Mucosa of stomach (tissue), 1 donor: ENCODE data around the gene SPAST.
"Not testable (repeated sequence)": the region's sequence is repeated elsewhere in the genome, so short reads cannot be mapped to it uniquely, and the experiment has no call there.

Source experiments
- H3K27me3 ChIP-seq: one replicate; pipeline ENCODE4 v1.7.0; 2013; ENCODE audit warnings: mild to moderate bottlenecking, low read length; ENCODE audit not compliant: control insufficient read depth, insufficient read depth
- H3K36me3 ChIP-seq: one replicate; pipeline ENCODE4 v1.7.0; 2013; ENCODE audit warnings: low read length; ENCODE audit not compliant: control insufficient read depth, insufficient read depth
- H3K4me1 ChIP-seq: one replicate; pipeline ENCODE4 v1.7.0; 2013; ENCODE audit warnings: mild to moderate bottlenecking, low read length; ENCODE audit not compliant: control insufficient read depth, insufficient read depth
- H3K4me3 ChIP-seq: one replicate; pipeline ENCODE4 v1.7.0; 2013; ENCODE audit warnings: low read length
- H3K9ac ChIP-seq: one replicate; pipeline ENCODE4 v1.7.0; 2013; ENCODE audit warnings: mild to moderate bottlenecking, low read length, moderate library complexity
- H3K9me3 ChIP-seq: one replicate; pipeline ENCODE4 v1.7.0; 2013; ENCODE audit warnings: mild to moderate bottlenecking, low read length, moderate library complexity; ENCODE audit not compliant: control insufficient read depth
- donor health status: Pancreatic carcinoma.

SPAST gene

GRCh38 chr2:32151544-32151943 is 88.2 kb downstream of the SPAST start:
- not testable (repeated sequence) for H3K9ac ChIP-seq, H3K4me1 ChIP-seq, H3K4me3 ChIP-seq, H3K27me3 ChIP-seq, H3K36me3 ChIP-seq, H3K9me3 ChIP-seq

DNA sequence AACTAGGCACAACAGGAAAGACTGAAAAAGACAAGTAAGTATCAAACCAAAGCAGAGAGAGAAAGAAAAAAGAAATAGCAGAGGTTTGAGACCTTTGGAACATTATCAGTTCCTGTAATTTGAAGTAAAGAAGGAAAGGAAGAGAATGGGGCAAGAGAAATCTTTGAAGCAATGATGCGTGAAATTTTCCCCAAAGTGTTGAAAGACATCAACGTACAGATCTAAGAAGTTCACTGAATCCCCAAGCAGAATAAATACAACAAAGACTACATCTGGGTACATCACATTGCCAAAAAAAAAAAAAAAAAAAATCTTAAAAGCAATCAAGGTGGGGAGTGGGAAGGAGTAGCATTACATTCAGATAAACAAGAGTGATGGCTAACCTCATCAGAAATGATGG is 96.3 kb downstream of the SPAST start:
- no peaks in the 10 kb centered on the region for H3K36me3 ChIP-seq
- H3K4me1 ChIP-seq: no peaks in the 10 kb centered on the region
- H3K4me3 ChIP-seq: no peak overlapping the region
- no peaks in the 10 kb centered on the region for H3K9me3 ChIP-seq
- H3K9ac ChIP-seq: no peak overlapping the region
- no peaks in the 10 kb centered on the region for H3K27me3 ChIP-seq

GRCh38 chr2:32161296-32161695 is 97.9 kb downstream of the SPAST start:
- H3K27me3 ChIP-seq: no peaks in the 10 kb centered on the region
- H3K4me3 ChIP-seq: no peak overlapping the region
- no peaks in the 10 kb centered on the region for H3K4me1 ChIP-seq
- H3K9ac ChIP-seq: no peak overlapping the region
- H3K36me3 ChIP-seq: no peaks in the 10 kb centered on the region
- no peaks in the 10 kb centered on the region for H3K9me3 ChIP-seq

- not testable (repeated sequence) for H3K4me3 ChIP-seq, H3K27me3 ChIP-seq, H3K36me3 ChIP-seq, H3K9me3 ChIP-seq, H3K9ac ChIP-seq, H3K4me1 ChIP-seq
These were observed 100.9 kb downstream of the SPAST start for GRCh38 chr2:32164254-32164653.

DNA sequence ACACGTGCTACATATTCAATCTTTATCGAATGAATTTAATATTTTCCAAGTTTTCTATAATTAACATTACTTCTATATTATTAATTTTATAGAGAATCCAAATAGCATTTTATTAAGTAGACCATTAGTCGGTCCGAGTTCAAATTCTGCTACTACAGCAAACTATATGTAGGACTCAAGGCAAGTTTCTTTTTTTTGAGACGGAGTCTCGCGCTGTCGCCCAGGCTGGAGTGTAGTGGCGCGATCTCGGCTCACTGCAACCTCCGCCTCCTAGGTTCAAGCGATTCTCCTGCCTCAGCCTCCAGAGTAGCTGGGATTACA is 101.6 kb downstream of the SPAST start:
- H3K9me3 ChIP-seq, H3K27me3 ChIP-seq, H3K4me1 ChIP-seq, H3K36me3 ChIP-seq: not testable (repeated sequence)
- Histone ChIP-seq H3K4me3 (peak overlapping the region; percentile 90), H3K9ac (peak overlapping the region; percentile 81)

- Histone ChIP-seq H3K4me1 (no peaks in the 10 kb centered on the region), H3K9ac (peak overlapping the region; percentile 81), H3K36me3 (no peaks in the 10 kb centered on the region), H3K9me3 (no peaks in the 10 kb centered on the region), H3K27me3 (no peaks in the 10 kb centered on the region), H3K4me3 (peak overlapping the region; percentile 90)
These were observed 102.8 kb downstream of the SPAST start for GRCh38 chr2:32166115-32166574.

- Histone ChIP-seq H3K27me3 (no peaks in the 10 kb centered on the region), H3K4me1 (no peaks in the 10 kb centered on the region), H3K36me3 (no peaks in the 10 kb centered on the region), H3K9ac (no peak overlapping the region), H3K4me3 (no peak overlapping the region), H3K9me3 (no peaks in the 10 kb centered on the region)
These were observed 105.2 kb downstream of the SPAST start for GRCh38 chr2:32168513-32168912.

GRCh38 chr2:32172870-32173269 is 109.5 kb downstream of the SPAST start:
- Histone ChIP-seq H3K9me3 (no peaks in the 10 kb centered on the region), H3K4me1 (no peaks in the 10 kb centered on the region), H3K4me3 (no peak overlapping the region), H3K9ac (no peak overlapping the region), H3K36me3 (no peaks in the 10 kb centered on the region), H3K27me3 (no peaks in the 10 kb centered on the region)

DNA sequence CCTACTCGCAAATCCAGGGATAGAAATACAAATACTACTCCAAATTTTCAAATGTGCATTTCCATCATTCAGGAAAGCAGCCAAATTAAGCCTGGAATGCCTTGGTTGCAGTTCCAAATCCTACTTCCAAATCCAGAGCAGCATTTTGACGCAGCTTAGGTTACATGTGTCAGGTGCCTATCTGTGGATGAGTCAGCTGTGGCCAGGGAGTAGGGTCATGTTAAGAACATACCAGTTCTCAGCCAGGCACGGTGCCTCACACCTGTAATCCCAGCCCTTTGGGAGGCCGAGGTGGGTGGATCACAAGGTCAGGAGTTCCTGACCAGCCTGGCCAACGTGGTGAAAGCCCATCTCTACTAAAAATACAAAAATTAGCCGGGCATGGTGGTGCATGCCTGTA is 119.3 kb downstream of the SPAST start:
- Histone ChIP-seq H3K4me1 (no peaks in the 10 kb centered on the region), H3K9ac (no peak overlapping the region), H3K9me3 (no peaks in the 10 kb centered on the region), H3K27me3 (no peaks in the 10 kb centered on the region), H3K4me3 (no peak overlapping the region), H3K36me3 (no peaks in the 10 kb centered on the region)

- H3K4me1 ChIP-seq: no peaks in the 10 kb centered on the region
- no peak overlapping the region for H3K9ac ChIP-seq
- H3K4me3 ChIP-seq: no peak overlapping the region
- no peaks in the 10 kb centered on the region for H3K27me3 ChIP-seq
- no peaks in the 10 kb centered on the region for H3K36me3 ChIP-seq
- H3K9me3 ChIP-seq: no peaks in the 10 kb centered on the region
These were observed 125.7 kb downstream of the SPAST start for GRCh38 chr2:32189011-32189410.

GRCh38 chr2:32192418-32192817 is 129.1 kb downstream of the SPAST start:
- Histone ChIP-seq H3K9ac (no peak overlapping the region), H3K9me3 (no peaks in the 10 kb centered on the region)

GRCh38 chr2:32200814-32201213 is 137.5 kb downstream of the SPAST start:
- H3K9me3 ChIP-seq: no peaks in the 10 kb centered on the region
- no peak overlapping the region for H3K4me3 ChIP-seq
- no peaks in the 10 kb centered on the region for H3K27me3 ChIP-seq
- no peaks in the 10 kb centered on the region for H3K36me3 ChIP-seq
- no peak overlapping the region for H3K9ac ChIP-seq
- H3K4me1 ChIP-seq: no peaks in the 10 kb centered on the region

More at GRCh38 chr2:32192418-32192817, 129.1 kb downstream of the SPAST start:
- no peak overlapping the region for H3K4me3 ChIP-seq
- no peaks in the 10 kb centered on the region for H3K4me1 ChIP-seq
- H3K36me3 ChIP-seq: no peaks in the 10 kb centered on the region
- no peaks in the 10 kb centered on the region for H3K27me3 ChIP-seq

GRCh38 chr2:32203428-32203827 is 140.1 kb downstream of the SPAST start:
- not testable (repeated sequence) for H3K4me3 ChIP-seq, H3K9me3 ChIP-seq, H3K27me3 ChIP-seq, H3K9ac ChIP-seq, H3K36me3 ChIP-seq, H3K4me1 ChIP-seq
